Measurements from ENCODE around the gene PCGF1.

The PCGF1 gene

DNA sequence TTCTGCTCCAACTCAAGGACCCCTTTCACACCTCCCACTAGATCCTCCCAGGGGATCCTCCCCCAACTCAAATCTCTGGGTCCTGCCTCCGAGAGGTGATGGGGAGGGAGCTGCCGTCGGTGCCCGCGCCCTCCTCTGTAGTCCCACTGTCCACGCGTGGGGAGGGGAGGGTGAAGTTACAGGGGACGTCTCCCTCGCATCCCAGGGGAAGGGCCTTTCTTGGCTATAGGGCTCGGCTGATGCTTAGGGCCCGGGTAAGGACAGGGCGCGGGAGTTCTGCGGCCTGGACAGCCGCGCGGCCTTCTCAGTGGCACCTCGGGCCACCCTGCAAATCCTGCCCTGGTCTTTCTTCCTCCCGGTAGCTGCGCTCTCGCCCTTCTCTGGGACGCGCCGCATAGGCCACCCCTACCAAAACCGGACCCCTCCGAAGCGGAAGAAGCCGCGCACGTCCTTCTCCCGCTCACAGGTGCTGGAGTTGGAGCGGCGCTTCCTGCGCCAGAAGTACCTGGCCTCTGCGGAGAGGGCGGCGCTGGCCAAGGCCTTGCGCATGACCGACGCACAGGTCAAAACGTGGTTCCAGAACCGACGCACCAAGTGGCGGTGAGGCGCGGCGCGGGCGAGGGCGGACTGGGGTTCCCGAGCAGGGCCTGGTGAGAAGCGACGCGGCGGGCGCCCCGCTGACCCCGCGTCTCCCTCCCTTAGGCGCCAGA is 7.9 kb upstream of the PCGF1 start:
- no peak for DNase-seq (ENCODE audit: low read depth)

DNA sequence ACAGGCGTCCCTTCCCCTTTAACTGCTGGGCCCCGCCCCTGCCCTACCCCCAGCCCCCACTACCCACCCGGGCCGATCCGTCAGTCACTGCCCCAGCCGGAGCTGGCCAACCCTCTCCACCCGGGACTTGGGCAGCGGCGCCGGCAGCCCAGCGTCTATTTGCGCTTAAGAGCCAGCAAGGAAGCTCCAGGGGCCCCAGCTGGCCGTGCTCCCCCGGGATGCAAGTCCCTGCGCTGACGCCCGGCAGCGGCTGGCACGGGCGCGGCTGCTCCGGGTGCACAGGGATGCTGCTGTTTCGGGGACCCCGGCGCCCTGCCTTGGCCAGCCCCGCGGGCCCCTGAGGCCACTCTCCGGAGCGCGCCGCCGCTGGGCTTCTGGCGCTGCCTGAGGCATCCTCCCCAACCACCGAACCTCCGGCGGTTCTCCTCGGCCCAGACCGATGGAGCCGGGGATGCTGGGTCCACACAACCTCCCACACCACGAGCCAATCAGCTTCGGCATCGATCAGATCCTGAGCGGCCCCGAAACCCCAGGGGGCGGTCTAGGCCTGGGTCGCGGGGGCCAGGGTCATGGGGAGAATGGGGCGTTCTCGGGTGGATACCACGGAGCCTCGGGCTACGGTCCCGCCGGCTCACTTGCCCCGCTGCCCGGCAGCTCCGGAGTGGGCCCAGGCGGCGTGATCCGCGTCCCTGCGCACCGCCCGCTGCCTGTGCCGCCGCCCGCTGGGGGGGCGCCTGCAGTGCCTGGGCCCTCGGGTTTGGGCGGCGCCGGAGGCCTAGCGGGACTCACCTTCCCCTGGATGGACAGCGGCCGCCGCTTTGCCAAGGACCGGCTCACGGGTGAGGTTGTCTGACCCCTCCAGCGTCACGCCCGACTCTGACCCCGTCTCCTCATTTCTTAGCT is 7.1 kb upstream of the PCGF1 start, which contains the start of gene TLX2:
Gene TLX2 (plus strand): TSS at position 83 of the 903 bp plus-strand sequence. CDS start 357 bp downstream, at position 440.
- DNase-seq (ENCODE audit: low read depth) = no peak

DNA sequence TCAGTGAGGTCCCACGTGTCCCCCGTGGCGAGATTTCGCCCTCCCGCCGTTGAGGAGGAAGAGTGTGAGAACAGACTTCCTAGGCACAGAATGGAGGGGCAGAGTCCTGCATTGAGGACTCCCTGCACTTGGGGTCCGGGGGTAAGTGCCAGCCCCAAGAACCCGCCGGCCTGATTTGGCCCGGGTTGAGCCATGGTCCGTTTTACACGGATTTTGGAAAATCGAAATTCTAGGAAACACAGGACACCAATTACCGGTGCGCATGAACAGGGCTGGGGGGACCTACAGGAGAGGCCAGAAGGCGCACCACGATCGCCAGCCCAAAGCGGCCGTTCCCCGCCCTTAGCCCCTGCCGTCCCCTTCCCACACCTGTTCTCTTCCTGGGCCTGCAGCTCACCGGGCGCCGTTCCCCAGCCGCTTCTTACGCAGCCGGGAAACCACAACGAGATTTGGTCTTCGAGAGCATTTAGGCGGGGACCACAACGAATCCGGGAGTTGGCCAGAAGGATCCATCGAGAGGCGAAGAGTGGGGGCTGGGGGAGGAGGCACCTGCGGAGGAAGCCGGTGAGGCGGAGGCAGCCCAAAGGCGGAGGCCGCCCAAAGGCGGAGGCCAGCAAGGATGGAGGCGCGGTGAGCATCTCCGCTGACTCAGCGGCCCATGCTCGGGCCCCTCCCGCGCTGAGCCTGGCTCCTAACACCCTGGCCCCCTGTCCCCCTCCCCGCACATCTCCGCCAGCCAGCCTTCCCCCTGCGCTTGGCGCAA is 6.3 kb upstream of the PCGF1 start:
- DNase-seq (ENCODE audit: low read depth) = no peak

DNA sequence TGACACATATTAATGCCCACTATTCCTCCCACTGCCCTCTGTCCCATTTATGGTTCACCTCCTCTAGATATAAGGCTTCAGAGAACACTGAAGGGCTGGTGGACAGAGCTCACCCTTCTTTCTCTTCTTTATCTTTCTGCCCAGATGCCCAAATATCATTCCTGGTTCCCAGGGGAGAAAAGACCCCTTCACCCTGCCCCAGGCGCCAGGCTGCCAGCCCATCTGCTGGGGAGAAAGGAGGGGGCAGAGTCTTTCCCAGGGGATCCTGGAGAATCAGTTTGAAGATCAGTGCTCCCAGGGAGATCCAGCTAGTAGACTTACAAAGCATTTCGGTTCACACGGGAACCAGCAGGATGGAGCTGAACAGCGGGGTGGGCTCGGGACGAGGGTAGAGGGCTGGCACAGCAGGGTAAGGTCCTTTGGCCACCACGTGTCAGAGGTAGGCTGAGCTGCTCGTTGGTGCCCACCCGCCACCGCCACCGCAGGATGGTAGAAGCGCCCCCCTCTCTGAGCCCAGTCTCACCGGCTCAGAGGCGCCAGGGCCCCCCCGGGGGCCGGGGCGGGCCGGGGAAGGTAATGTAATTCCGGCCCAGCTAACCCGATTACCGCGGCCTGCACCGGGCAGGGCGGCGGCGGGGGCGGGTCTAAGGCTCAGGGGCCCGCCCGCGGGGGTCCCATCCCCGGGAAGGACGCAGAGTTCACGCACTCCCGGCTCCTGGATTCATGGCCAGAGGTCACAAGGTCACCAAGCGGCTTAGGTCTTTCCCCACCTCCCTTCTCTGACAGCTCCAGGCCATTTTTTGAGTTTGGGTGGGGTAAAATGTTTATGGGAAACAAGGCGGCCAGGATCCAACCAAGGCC is 5.5 kb upstream of the PCGF1 start:
- no peak for DNase-seq (ENCODE audit: low read depth)

DNA sequence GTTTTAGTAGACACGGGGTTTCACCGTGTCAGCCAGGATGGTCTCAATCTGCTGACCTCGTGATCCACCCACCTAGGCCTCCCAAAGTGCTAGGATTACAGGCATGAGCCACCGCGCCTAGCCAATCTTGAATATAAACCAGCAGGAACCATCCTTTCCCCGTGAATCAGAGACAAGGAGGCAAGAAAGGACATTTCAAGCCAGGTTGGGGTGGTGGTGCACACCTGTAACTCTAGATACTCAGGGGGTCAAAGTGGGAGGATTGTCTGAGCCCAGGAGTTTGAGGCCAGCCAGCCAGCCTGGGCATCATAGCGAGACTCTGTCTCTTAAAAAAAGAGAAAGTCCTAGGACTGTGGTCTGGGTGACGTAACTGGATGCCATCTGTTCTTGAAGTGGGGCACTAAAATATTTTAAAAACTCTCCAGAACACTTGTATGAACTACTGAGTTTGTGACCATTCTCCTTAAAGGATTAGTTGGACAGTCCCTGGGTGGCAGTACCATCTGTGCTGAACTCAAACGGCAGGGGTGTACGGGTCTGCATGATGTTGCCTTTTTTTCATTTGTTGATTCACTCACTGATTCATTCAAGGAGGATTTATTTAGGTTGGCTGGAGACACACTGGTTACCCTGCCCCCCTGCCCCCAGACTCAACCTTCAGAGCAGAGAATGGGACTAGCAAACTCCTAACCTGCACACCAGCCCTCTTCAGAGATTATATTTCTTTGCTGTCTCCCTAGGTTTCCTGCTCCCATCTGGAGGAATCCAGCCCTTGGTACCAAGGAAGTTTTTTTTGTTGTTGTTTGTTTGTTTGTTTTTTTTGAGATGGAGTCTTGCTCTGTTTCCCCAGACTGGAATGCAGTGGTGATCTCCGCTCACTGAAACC is 3.9 kb upstream of the PCGF1 start:
- no peak for DNase-seq (ENCODE audit: low read depth)

DNA sequence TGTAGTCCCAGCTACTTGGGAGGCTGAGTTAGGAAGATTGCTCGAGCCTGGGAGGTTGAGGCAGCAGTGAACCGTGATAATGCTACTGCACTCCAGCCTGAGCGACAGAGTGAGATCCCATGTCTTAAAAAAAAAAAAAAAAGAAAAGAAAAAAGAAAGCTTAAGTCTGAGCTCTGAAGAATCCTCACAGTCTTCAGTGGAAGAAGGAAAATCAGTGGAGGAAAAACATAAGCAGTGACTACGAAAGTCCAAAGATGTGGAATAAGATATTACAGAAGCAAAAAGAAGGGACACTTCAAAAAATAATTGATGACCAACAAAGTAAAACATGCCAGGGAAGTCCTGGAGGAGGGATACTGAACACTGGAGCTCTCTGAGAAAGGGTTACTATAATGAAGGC is 2.8 kb upstream of the PCGF1 start:
- DNase-seq (ENCODE audit: low read depth) = no peak

DNA sequence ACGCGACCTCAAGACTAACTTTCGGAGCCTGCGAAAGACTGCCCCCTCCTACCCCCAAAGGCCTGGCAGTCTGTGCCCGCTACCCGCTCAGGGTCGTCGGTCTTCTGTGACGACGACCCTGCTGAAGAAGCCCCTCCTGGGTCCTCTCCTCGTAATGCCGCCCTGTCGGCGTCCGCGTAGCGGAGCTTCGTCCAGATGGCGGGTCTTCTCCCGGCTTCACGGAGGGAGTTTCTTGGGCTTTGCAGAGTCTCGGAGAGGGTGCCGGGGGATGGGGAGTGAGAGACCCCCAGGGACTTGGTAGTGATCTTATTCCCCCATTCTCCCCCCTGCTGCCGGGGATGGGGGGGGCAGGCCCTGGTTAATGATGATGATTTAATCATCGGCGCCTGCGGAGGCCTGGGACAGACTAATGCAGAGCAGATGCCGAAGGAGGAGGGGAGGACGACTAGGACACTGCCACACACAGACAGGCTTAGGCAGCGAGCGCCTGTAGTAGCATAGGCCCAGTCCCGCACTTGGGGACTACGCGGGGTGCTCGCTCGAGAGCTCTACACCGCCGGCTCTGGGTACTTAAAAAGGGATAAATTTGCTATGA is 528 bp upstream of the PCGF1 start:
- no peak for DNase-seq (ENCODE audit: low read depth)

DNA sequence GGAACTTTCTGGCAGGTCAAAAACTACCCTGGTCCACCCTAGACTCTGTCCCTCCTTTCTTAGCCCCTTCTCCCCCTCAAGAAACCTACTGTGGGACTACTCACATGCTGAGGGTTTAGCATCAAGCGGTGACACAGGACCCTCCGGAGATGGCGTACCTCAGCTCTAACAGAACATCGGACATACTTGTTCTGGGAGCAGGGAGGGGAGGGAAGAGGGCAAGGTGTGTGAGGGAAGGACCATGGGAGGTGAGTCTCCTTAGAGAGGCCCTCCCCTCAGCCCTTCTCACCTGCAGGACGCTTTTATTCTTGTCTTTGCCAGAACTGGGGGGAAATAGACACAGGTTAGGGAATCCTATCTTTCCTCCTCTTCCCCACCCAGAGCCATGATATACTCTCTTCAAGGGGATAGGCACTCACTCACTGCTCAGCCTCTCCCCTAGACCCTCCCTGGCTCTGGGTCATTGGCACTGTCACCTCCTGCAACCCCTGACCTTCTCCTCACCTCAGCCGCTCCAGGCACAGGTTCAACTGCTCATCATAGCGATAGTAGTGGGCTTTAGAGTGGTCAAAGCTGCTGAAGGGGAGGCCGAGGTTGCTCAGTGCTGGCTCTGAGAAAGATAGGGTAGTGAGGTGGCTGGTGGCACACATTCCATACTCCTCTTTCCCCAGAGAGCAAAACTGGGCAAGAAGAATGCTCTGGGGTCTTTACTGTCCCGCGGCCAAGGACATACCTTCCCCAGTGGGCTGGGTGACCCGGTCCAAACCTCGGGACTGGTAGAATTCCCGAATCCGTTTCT is 1.8 kb downstream of the PCGF1 start:
- DNase-seq (ENCODE audit: low read depth) = no peak

DNA sequence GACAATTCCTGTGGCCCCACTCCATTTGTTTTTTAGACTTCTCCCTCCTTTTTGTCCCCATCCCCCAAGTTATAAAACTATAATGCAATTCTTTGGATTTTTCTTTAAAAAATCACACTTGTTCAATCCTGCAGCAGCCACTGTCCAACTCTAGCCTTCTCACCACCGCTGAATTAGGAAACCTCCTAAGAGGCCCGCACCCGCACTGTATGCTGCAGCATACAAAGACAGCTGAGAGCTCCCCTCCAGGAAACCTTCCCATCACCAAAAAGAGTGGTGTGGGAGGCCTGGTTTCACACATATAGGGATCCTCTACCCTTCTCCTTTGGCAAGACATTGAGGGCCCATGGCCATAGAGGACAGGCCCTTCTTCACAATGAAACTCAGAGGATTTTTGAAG is 2.9 kb downstream of the PCGF1 start:
- DNase-seq (ENCODE audit: low read depth) = no peak

DNA sequence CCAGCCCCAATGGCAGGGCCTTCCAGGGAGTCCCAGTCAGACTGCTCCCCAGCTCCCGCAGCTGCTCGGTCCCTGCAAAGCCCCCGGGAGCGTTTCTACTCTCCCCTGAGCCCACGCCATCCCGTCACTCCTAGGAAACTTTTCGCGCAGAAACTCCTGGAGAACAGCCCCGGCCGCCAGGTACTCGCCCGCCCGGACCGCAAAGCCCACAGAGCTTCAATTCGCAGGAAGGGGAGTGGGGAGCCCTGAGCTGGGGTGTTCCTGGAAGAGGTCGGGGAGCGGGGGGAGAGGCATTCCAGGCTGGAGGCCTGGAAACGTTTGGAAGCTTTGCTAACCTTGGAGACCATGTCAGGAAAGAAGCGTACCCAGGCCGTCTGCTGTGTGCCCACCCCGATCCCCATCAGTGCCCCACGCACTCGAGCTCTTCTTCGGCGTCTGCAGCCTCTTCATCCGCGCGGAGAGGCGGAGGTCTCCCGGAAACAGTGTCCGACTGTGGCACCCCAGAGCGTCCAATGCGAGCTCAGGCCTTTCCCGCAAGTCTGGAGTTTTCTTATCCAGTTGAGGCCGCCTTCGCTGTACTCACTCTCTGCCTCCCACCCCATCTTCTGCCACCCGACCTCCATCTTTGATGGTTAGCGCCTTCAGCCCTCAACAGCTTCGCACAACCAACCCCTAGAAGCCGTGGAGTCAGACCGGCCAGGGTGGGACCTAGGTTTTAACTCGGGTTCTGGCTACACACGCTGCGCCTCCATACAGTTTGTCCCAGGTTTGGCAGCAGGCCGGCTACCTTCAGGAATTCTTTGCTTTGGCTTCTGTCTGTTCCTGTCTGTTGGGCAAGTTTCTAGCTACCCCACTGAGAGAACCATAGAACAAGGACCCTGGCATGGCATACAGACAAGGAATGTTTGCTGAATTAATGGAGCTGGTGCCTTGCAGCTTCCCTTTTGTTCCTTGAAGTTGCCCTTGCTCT is 3.7 kb downstream of the PCGF1 start:
- DNase-seq (ENCODE audit: low read depth) = no peak

DNA sequence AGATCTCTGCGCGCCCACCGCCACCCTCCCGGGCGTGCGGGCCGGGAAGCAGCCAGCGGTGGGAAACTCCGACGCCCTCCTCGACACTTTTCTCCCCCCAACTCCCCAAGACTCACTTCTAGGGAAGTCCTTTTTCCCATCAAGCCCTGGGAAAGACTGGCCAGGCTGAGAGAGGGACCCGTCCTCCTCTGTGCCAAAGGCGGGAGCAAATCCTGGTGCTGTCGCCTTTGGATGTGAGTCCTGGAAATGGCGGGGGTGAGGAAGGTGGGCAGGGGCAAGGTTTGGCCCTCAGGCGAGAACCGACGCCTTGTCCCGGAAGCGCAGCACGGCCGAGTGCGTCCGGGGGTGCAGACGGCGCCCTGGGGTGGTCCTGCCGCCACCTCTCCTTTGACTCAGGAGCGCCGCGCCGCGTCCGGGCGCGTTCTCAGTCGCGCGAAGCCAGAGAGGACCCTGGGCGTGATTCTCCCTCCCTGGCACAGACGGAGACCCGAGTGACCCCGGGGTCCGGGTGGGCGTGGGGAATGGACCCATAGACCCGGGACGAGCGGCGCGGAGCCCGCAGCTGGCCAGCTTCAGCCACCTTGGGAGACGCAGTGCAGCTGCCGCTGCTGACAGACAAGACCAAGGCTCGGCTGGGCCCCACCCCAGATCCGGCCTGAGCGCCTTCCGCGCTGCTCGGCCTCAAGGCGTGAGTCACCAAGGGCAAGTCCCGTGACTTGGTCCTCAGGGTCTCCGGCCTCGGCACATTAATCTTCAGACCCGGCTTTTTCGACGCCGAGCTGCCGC is 4.6 kb downstream of the PCGF1 start:
- no peak for DNase-seq (ENCODE audit: low read depth)

DNA sequence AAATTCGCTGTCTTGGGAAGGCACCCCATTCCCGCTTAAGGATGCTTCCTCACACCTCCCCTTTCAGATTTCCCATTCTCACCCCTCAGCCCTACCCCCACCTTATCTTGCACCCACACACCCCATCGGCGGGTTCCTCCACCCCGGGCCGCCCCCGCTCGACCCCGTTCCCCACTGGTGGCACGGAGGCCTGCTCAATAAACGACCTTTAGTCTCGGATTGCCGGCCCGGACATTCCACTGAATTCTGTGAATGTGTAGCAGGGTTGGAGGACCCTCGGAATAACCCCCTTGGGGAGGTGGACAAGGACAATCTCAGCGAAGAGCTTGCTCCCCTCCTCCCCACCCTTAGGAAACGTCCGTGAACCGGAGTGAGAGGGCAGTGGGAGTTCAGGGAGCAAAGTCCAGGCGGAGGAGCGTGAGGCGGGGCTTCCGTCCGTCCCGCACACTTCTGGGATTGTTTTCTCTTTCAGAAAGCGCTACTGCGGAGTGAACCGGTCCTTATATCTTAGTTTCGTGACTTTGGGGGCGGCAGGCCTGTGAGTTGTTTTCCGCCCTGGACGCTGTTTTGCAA is 5.3 kb downstream of the PCGF1 start:
- DNase-seq (ENCODE audit: low read depth) = no peak

DNA sequence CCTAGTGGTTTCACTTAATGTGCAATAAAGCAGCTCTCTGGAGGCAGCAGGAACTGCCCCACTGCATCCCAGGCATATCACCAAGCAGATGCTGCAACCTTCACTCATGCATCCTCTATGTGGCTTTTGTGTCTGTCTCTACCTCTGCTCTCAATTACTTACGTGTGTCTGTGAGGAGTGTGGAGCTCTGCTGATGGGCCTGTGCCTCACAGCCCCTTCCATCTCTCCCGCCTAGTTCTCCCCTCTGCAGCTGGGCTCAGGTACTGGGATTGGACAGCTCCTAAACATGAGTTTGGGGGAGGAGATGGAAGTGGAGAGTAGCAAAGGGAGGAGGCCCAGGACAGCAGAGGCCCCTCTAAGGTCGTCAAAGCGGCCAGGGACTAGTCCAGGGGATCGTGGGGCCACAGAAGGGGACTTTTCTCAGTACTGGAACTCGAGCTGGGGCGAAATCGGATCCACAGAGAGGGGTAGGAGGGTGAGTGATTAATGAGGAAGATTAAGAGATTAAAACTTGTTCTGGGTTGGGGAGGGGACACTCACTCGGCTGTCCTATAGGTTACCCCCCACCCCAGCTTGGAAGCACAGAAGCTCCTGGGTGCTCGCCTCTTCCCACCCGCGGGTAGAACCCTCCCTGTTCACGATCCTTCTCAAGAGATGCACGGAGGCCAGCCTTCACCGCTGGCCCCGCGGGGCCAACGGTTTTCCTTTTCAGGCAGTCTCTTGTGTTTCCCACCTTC is 6.0 kb downstream of the PCGF1 start:
- no peak for DNase-seq (ENCODE audit: low read depth)

DNA sequence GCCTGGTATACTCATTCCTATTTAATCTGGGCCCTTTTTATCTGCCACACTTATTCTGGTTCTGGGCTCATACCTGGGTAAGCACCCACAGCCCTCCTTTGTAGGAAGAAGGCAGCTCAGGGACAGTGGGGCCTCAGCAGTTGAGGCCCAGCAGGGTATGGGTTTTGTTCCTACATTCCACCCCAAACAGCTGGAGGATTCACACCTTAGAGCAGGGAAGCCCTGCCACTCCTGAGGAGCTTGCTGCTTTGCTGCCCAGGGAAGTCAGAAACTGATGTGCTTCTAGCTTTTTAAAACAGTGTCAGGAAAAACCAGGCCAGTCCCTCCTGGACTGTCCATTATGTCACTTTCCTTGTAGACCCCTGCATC is 6.9 kb downstream of the PCGF1 start:
- no peak for DNase-seq (ENCODE audit: low read depth)

DNA sequence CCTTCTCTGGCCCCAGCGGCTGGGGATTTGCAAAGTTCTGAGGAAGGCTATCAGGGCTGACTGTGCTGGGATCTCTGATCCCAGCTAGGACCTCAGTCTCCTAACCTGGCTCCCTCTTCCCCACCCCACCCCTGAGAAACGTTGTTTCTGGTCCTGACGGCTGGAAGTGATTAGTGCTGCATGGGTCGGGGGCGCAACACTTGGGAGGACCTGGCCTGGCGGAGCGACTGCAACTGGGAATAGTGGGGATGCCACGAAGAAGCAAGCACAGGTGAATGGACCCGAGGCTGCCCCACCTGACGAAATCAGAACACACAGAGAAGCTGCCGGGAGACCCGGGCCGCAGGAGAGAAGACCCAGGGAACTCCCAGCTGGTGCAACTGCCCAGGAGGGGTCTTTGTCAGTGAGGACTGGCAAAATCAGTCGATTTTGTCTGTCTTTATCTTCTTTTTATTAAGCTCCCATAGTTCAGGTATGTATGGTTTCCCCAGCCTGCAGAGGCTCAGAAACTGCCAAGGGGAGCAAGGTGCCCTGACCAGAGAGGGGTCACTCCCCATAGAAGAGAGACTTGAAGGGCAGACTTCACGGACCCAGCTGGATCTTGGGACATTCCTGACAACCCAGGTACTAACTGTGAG is 7.4 kb downstream of the PCGF1 start:
- DNase-seq (ENCODE audit: low read depth) = no peak

All from activated T-helper 1 cell treated with Interleukin-2 at 50 U/mL for 16 hours (primary cell).